Kidney (tissue), 14 donors: ENCODE measurements around the gene NHEJ1. TPM values are rescaled to one million over a fixed set of nuclear protein-coding genes. Genes with fewer than 3 reads are reported as not detected.
A peak's percentile ranks its signal among the peaks of the same experiment; 100 is the strongest.

Experiments
- DNase-seq, 5 donors: peaks; one replicate each; pipeline ENCODE4 v3.0.0-alpha.2; 2013 to 2020
- FAIRE-seq: peaks from 2 replicates; lab custom pipeline; 2012; peaks lifted over from hg19 to GRCh38; lab: Jason Lieb, UNC
- H3K27ac ChIP-seq, 2 donors: one replicate each; pipeline ENCODE4 v1.7.0; 2013; ENCODE audit warnings: low read depth in 2 of 2, low read length in 2 of 2, inconsistent platforms in 1 of 2
- H3K27me3 ChIP-seq: one replicate; pipeline ENCODE4 v1.7.1; 2013; ENCODE audit warnings: low read length, inconsistent platforms; ENCODE audit not compliant: control insufficient read depth, insufficient read depth
- H3K36me3 ChIP-seq, 3 donors: one replicate each; pipeline versions ENCODE4 v1.7.0 to v1.7.1; 2013; ENCODE audit warnings: low read length in 3 of 3, control low read depth in 1 of 3, inconsistent platforms in 1 of 3; ENCODE audit not compliant: insufficient read depth in 3 of 3, control insufficient read depth in 2 of 3
- H3K4me1 ChIP-seq, 3 donors: one replicate each; pipeline versions ENCODE4 v1.7.0 to v1.7.1; 2013; ENCODE audit warnings: low read length in 3 of 3, inconsistent platforms in 1 of 3, low read depth in 1 of 3; ENCODE audit not compliant: control insufficient read depth in 2 of 3, insufficient read depth in 2 of 3
- H3K4me3 ChIP-seq, 3 donors: one replicate each; pipeline versions ENCODE4 v1.7.0 to v1.8.1; 2013; ENCODE audit warnings: low read length in 3 of 3, control low read depth in 1 of 3, inconsistent platforms in 1 of 3
- H3K9ac ChIP-seq, 3 donors: one replicate each; pipeline versions ENCODE4 v1.7.0 to v1.7.1; 2013; ENCODE audit warnings: low read length in 3 of 3, control low read depth in 1 of 3, inconsistent platforms in 1 of 3
- H3K9me3 ChIP-seq, 3 donors: one replicate each; pipeline versions ENCODE4 v1.7.0 to v1.7.1; 2013; ENCODE audit warnings: low read length in 3 of 3, control low read depth in 1 of 3, inconsistent platforms in 1 of 3; ENCODE audit not compliant: control insufficient read depth in 2 of 3, insufficient read depth in 1 of 3
- CTCF ChIP-seq: IDR thresholded peaks from 3 replicates; pipeline ENCODE4 v1.5.1; 2012; ENCODE audit warnings: mild to moderate bottlenecking, moderate library complexity, borderline replicate concordance; ENCODE audit not compliant: insufficient read depth; ENCODE audit errors: extremely low read depth
- intact Hi-C: fragments of 100-400 bp; cut with DNase I; formaldehyde crosslinking; loops from one replicate; pipeline ENCODE4 v1.11.1; 2022
- polyA plus RNA-seq: library from polyadenylated mRNA; stranded (reverse); fragments of 350-450 nt; fragmentation: Illumina TruSeq; extraction: RNeasy Lipid Tissue Mini Kit (QIAGEN cat#74804); gene quantifications from one replicate; pipeline ENCODE4 v1.2.3, GENCODE V29; 2014; ENCODE audit warnings: low read depth, low replicate concordance; ENCODE audit not compliant: insufficient read depth
- total RNA-seq: library from RNA; stranded (reverse); fragmentation: NEBNext Ultra II Directional; extraction: Animal tissue kit (Norgen Biotek cat#: 25700); gene quantifications from one replicate; pipeline ENCODE4 v1.2.1, GENCODE V29; 2021
- donor health status: control.
- donor health status: control.
- donor health status: control.
- donor health status: control.
- donor health status: control.
- donor health status: DM: yes; HTN: yes; CAD: no.
- donor health status: Normal renal cell carcinoma (clear cell type).

NHEJ1 gene
- total and polyA plus RNA-seq, 2 donors from 2014 or later = 17.5 to 17.7 TPM

DNA sequence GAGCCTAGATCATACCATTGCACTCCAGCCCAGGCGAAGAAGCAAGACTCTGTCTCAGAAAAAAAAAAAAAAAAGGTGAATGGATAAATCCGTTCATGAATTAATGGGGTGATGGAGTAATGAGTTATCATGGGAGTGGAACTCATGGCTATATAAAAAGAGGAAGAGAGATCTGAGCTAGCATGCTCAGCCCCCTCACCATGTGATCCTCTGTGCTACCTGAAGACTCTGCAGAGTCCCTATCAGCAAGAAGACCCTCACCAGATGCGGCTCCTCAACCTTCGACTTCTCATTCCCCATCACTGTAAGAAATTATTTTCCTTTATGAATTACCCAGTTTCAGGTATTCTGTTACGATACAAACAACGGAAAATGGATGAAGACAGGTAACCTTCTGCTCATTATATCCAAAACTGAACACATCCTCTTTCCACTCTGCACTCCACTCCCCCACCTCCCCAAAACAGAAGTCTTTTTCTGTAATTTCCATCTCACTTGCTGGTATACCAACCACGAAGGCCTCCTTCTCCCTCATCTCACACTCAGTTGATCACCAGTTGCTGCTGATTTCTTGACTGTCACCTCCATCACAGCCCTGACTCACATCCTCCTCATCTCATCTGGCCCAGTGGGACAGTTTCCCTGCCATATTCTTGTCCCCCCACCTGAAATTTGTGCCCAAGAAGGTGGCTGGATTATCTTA lies 26.3 kb upstream of the NHEJ1 start:
- peaks cover 0 to 6% (median 0%) of the 10 kb centered on the region in 3 donors for H3K4me1 ChIP-seq
- no peak overlapping the region for H3K4me3 ChIP-seq
- DNase-seq (no peak), FAIRE-seq (no peak)
- H3K9ac ChIP-seq = no peak overlapping the region
- H3K27me3 ChIP-seq = no peaks in the 10 kb centered on the region
- intact Hi-C loops = no loop called here
- no peak for TF ChIP-seq CTCF
- H3K27ac ChIP-seq = no peak overlapping the region
- no peaks in the 10 kb centered on the region for H3K9me3 ChIP-seq
- H3K36me3 ChIP-seq = peaks cover 5 to 20% (median 18%) of the 10 kb centered on the region in 3 donors

DNA sequence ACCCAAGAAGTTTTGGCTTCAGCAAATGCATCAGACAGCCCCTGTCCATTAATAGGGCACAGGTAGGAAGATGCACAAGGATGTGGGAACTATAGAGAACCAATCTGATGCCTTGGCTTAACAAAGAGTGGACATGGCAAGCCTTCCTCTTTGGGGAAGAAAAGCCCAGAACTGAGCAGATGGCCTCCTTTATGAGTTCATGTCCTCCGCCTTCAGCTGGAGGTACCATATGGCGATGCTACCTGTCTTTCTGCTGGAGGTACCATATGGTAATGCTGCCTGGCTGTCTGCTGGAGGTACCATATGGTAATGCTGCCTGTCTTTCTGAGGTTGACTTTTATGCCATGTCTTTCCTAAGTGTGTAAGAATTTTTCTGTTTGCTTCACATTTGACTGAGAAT lies 23.5 kb upstream of the NHEJ1 start:
- FAIRE-seq (no peak), DNase-seq (no peak)
- H3K9ac ChIP-seq = no peak overlapping the region
- TF ChIP-seq CTCF = no peak
- H3K4me1 ChIP-seq = peaks cover 0 to 9% (median 8%) of the 10 kb centered on the region in 3 donors
- H3K4me3 ChIP-seq = no peak overlapping the region
- intact Hi-C loops = no loop called here
- H3K27ac ChIP-seq = no peak overlapping the region
- H3K27me3 ChIP-seq = no peaks in the 10 kb centered on the region
- peaks cover 10 to 44% (median 39%) of the 10 kb centered on the region in 3 donors for H3K36me3 ChIP-seq
- H3K9me3 ChIP-seq = no peaks in the 10 kb centered on the region

DNA sequence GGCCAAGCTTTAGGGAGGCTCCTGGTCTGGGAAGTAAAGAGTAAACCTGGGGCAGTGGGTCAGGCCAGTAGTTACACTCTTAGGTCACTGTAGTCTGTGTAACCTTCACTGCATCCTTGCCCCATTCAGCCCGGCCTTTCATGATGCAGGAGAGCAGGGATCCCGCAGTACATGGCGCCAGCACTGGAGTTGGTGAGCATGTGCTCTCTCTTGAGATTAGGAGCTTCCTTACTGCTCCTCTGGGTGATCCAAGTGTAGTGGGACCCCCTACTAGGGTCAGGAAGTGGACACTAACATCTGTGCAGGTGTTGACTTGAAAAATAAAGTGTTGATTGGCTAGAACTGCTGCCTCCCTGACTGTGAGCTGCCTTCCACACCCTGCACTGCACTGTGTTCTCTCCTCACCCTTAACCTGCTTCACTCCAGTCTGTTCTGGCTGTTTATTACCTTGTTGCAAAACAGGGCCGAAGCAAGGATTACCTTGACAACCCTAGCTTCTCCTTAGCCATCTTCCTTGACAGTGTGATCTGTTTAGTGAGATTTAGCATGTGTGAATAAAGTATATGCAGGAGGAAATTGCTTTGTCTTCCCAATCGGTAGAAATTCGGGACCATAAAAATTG lies 22.6 kb upstream of the NHEJ1 start:
- no peak for TF ChIP-seq CTCF
- peaks cover 10 to 44% (median 39%) of the 10 kb centered on the region in 3 donors for H3K36me3 ChIP-seq
- H3K4me3 ChIP-seq = no peak overlapping the region
- H3K9me3 ChIP-seq = no peaks in the 10 kb centered on the region
- peak overlapping the region in 1 of 2 donors; percentile 13 for H3K27ac ChIP-seq
- FAIRE-seq (no peak), DNase-seq (no peak)
- no peak overlapping the region for H3K9ac ChIP-seq
- H3K4me1 ChIP-seq = peaks cover 0 to 14% (median 13%) of the 10 kb centered on the region in 3 donors
- H3K27me3 ChIP-seq = no peaks in the 10 kb centered on the region
- intact Hi-C loops = no loop called here
